Glutamatergic neuron (in vitro differentiated cells): ENCODE results near the gene TBX6. TPM values are rescaled to one million over a fixed set of nuclear protein-coding genes. Genes with fewer than 3 reads are reported as not detected.
"Not testable (repeated sequence)": the region's sequence is repeated elsewhere in the genome, so short reads cannot be mapped to it uniquely, and the experiment has no call there.

ENCODE experiments used
- DNase-seq: peaks from one replicate; pipeline ENCODE4 v3.0.0; 2022
- H3K27ac Mint-ChIP-seq: one replicate; pipeline ENCODE4 v1.8.0; 2020; ENCODE audit warnings: mild to moderate bottlenecking, mixed read lengths, inconsistent platforms; ENCODE audit not compliant: unreplicated experiment
- H3K27me3 Mint-ChIP-seq: one replicate; pipeline ENCODE4 v1.8.0; 2020; ENCODE audit warnings: mild to moderate bottlenecking, moderate library complexity, mixed read lengths, inconsistent platforms; ENCODE audit not compliant: unreplicated experiment
- H3K36me3 Mint-ChIP-seq: one replicate; pipeline ENCODE4 v1.8.0; 2020; ENCODE audit warnings: mild to moderate bottlenecking, mixed read lengths, inconsistent platforms; ENCODE audit not compliant: unreplicated experiment
- H3K4me1 Mint-ChIP-seq: one replicate; pipeline ENCODE4 v1.8.0; 2020; ENCODE audit warnings: mild to moderate bottlenecking, low read depth, mixed read lengths, inconsistent platforms; ENCODE audit not compliant: unreplicated experiment
- H3K4me3 Mint-ChIP-seq: one replicate; pipeline ENCODE4 v1.8.0; 2020; ENCODE audit warnings: mild to moderate bottlenecking, mixed read lengths, inconsistent platforms; ENCODE audit not compliant: unreplicated experiment
- H3K9me3 Mint-ChIP-seq: one replicate; pipeline ENCODE4 v1.8.0; 2020; ENCODE audit warnings: mild to moderate bottlenecking, moderate library complexity, mixed read lengths, inconsistent platforms; ENCODE audit not compliant: unreplicated experiment
- total RNA-seq: library from RNA; stranded (reverse); fragmentation: NEBNext Ultra II Directional; extraction: Animal tissue kit (Norgen Biotek cat#: 25700); gene quantifications from one replicate; pipeline ENCODE4 v1.2.1, GENCODE V29; 2021; ENCODE audit not compliant: unreplicated experiment
- TF ChIP-seq, protein P1 (sequence below): fragments of 200-600 bp; sonication (generic); IDR thresholded peaks from one replicate; pipeline ENCODE4 v1.5.0; 2021; ENCODE audit not compliant: partially characterized antibody, unreplicated experiment

TBX6 gene
- total RNA-seq, 1 donor from 2014 or later, result 0.86 TPM

DNA sequence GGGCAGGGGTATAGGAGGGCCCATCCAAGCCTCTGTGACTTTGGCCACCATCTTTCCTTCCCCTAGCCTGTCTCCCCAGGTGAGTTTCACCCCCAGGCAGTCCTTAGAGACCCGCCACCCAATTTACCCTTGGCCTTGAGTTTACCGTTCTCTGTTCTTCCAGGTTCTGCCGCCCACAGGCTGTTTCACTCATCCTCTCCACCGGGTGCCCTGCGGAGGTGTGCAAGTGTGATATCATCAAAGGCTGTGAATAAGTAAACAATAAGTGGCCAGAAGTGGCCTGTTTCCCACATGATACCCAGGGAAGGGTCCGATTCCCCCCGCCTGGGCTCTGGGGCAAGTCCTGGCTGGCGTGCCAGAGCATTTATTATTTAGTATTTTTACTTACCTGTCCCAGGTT, 45.5 kb downstream of the TBX6 start:
- Mint-ChIP-seq H3K4me1 (peaks cover 2% of the 10 kb centered on the region), H3K36me3 (no peaks in the 10 kb centered on the region), H3K27ac (no peak overlapping the region), H3K4me3 (no peak overlapping the region), H3K27me3 (peaks cover 3% of the 10 kb centered on the region), H3K9me3 (peaks cover 5% of the 10 kb centered on the region)
- no peak for DNase-seq
- TF ChIP-seq, protein P1, sequence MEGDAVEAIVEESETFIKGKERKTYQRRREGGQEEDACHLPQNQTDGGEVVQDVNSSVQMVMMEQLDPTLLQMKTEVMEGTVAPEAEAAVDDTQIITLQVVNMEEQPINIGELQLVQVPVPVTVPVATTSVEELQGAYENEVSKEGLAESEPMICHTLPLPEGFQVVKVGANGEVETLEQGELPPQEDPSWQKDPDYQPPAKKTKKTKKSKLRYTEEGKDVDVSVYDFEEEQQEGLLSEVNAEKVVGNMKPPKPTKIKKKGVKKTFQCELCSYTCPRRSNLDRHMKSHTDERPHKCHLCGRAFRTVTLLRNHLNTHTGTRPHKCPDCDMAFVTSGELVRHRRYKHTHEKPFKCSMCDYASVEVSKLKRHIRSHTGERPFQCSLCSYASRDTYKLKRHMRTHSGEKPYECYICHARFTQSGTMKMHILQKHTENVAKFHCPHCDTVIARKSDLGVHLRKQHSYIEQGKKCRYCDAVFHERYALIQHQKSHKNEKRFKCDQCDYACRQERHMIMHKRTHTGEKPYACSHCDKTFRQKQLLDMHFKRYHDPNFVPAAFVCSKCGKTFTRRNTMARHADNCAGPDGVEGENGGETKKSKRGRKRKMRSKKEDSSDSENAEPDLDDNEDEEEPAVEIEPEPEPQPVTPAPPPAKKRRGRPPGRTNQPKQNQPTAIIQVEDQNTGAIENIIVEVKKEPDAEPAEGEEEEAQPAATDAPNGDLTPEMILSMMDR, result no peak

DNA sequence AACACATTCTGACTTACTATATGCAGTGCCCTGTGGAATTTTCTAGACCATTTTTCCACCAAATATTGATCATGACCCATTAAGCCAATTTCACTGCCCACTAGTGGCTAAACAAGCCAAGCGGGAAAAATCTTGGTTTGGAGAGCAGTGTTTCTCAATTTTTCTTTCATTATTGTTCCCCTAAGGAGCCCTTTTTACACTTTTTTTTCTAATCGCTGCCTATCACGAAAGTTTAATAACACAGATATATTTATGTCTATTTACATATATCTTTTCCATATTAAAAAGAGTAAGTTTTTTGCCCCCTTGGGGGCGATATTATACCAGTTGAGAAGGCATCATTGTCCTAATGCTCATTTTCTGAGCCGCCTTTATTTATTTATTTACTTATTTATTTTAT, 49.9 kb downstream of the TBX6 start:
- DNase-seq, result no peak
- no peak overlapping the region for H3K27ac Mint-ChIP-seq
- H3K4me1 Mint-ChIP-seq, result peaks cover 3% of the 10 kb centered on the region
- TF ChIP-seq, protein P1, result peak; percentile 59
- peaks cover 3% of the 10 kb centered on the region for H3K27me3 Mint-ChIP-seq
- no peaks in the 10 kb centered on the region for H3K36me3 Mint-ChIP-seq
- H3K9me3 Mint-ChIP-seq, result peaks cover 2% of the 10 kb centered on the region
- H3K4me3 Mint-ChIP-seq, result no peak overlapping the region

DNA sequence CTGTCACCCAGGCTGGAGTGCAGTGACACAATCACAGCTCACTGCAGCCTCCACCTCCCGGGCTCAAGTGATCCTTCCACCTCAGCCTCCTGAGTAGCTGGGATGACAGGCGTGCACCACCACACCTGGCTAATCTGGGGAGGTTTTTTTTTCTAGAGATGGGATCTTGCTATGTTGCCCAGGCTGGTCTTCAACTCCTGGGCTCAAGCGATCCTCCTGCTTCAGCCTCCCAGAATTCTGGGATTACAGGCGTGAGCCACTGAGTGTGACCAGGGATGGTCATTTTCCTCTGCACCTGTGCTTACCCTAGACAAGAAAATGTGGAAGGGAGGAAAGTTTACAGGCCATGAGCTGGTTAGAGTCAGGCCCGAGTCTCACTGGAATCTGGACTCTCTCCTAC, 51.0 kb downstream of the TBX6 start:
- not testable (repeated sequence) for H3K27ac Mint-ChIP-seq, H3K9me3 Mint-ChIP-seq, DNase-seq, H3K27me3 Mint-ChIP-seq, H3K36me3 Mint-ChIP-seq, H3K4me3 Mint-ChIP-seq, H3K4me1 Mint-ChIP-seq

DNA sequence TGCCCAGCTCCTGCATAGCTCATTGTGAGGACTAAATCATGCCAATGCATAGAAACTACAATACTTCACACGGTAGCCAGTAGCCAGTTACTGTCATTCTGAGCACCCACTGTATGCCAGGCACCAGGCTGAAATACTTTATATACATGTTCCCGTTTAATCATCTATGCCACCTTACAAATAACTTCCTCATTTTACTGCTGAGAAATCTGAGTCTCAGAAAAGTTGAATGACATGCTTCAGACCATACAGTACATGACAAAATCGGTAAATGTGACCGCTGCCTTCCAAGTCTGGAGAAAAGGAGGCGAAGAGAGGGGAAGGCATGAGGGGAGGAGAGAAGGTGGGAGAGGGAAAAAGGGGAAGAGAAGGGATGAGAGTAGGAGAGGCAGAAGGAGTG, 51.5 kb downstream of the TBX6 start:
- Mint-ChIP-seq H3K4me1 (peaks cover 2% of the 10 kb centered on the region), H3K36me3 (no peaks in the 10 kb centered on the region), H3K9me3 (peaks cover 2% of the 10 kb centered on the region), H3K27ac (no peak overlapping the region), H3K27me3 (peaks cover 3% of the 10 kb centered on the region), H3K4me3 (no peak overlapping the region)
- TF ChIP-seq, protein P1, result no peak
- no peak for DNase-seq

Other genes with a start within 250 kb of the TBX6 start
- gene CDIPT, start 228.7 kb downstream of the TBX6 start, total RNA-seq, result 71.0 TPM
- gene SEZ6L2, start 192.4 kb downstream of the TBX6 start, total RNA-seq, result 176 TPM
- 56.4 TPM for gene ASPHD1, start 191.4 kb downstream of the TBX6 start, total RNA-seq
- gene KCTD13, start 165.7 kb downstream of the TBX6 start, total RNA-seq, result 18.4 TPM
- 88.0 TPM for gene TMEM219, start 129.8 kb downstream of the TBX6 start, total RNA-seq
- 58.5 TPM for gene TAOK2, start 118.1 kb downstream of the TBX6 start, total RNA-seq
- gene HIRIP3, start 96.3 kb downstream of the TBX6 start, total RNA-seq, result 12.2 TPM
- 71.4 TPM for gene INO80E, start 95.7 kb downstream of the TBX6 start, total RNA-seq
- gene DOC2A, start 80.9 kb downstream of the TBX6 start, total RNA-seq, result 4.2 TPM
- gene C16orf92, start 68.7 kb downstream of the TBX6 start, total RNA-seq, result not detected
- 253 TPM for gene TLCD3B, start 60.7 kb downstream of the TBX6 start, total RNA-seq
- gene ALDOA, start 26.2 kb downstream of the TBX6 start, total RNA-seq, result 437 TPM
- 124 TPM for gene PPP4C, start 15.9 kb downstream of the TBX6 start, total RNA-seq
- 57.9 TPM for gene YPEL3, start 4.3 kb upstream of the TBX6 start, total RNA-seq
- 4.9 TPM for gene GDPD3, start 21.6 kb upstream of the TBX6 start, total RNA-seq
- gene MAPK3, start 31.3 kb upstream of the TBX6 start, total RNA-seq, result 63.0 TPM
- 75.2 TPM for gene CORO1A, start 91.7 kb upstream of the TBX6 start, total RNA-seq
- gene BOLA2B, start 101.7 kb upstream of the TBX6 start, total RNA-seq, result 74.6 TPM
- gene SLX1A, start 102.0 kb upstream of the TBX6 start, total RNA-seq, result 16.6 TPM
- gene SULT1A3, start 107.3 kb upstream of the TBX6 start, total RNA-seq, result 15.8 TPM
- gene NPIPB13, start 156.6 kb upstream of the TBX6 start, total RNA-seq, result 27.5 TPM